HCT116 (cell line): ENCODE results near the gene MAGEE1. TPM values are rescaled to one million over a fixed set of nuclear protein-coding genes. Genes with fewer than 3 reads are reported as not detected.
A peak's percentile ranks its signal among the peaks of the same experiment; 100 is the strongest.

Experiments
- ATAC-seq: fragments of 200-7000 bp; cut with Tn5 transposase; 2 replicates; pipeline ENCODE4 v1.9.1; 2020; ENCODE audit warnings: mild to moderate bottlenecking, moderate library complexity
- BruUV-seq: library from RNA; stranded (reverse); fragments of 400-500 nt; replicated peaks from 2 replicates; lab custom pipeline; 2021; lab: Mats Ljungman, UMichigan
- CTCF ChIA-PET: fragments of 300-600 bp; sonication (Branson Sonifier 250); formaldehyde crosslinking; loops from one replicate; lab custom pipeline; 2021; ENCODE audit warnings: antibody characterized with exemption; lab: Charles Lee
- POLR2A ChIA-PET: fragments of 300-600, 350-600 bp; sonication (Branson Sonifier 250); formaldehyde crosslinking; loops from one replicate; lab custom pipeline; 2021; ENCODE audit warnings: antibody characterized with exemption; lab: Charles Lee
- RAD21 ChIA-PET, 2 experiments: fragments of 300-600 bp; sonication (Branson Sonifier 250); formaldehyde crosslinking; loops; one replicate each; lab custom pipeline; 2023; ENCODE audit warnings: low total read pairs in 2 of 2; ENCODE audit not compliant: uncharacterized antibody in 2 of 2, unreplicated experiment in 2 of 2, low non-redundant PET in 1 of 2; lab: Charles Lee
- DNase-seq: peaks from one replicate; pipeline ENCODE4 v3.0.0-alpha.2; 2010; ENCODE audit warnings: low read depth, low spot score
- H2AFZ ChIP-seq: fragments of 200-600 bp; shearing (Covaris generic), sonication (generic); 2 replicates; pipeline ENCODE4 v1.6.1; 2017; ENCODE audit warnings: low read depth, mixed run types, mixed read lengths, antibody characterized with exemption, low read length; ENCODE audit not compliant: poor library complexity, severe bottlenecking
- H3K27ac ChIP-seq: 2 replicates; pipeline ENCODE4 v1.5.1; 2012; ENCODE audit warnings: low read depth, low read length
- H3K27me3 ChIP-seq: fragments of 200-600 bp; sonication (generic); 2 replicates; pipeline ENCODE4 v1.6.1; 2016; ENCODE audit warnings: mixed run types, low read length, mixed read lengths; ENCODE audit not compliant: insufficient read depth
- H3K36me3 ChIP-seq, 2 experiments: fragments of 200-500 bp in 1 of 2; fragments of 200-600 bp in 1 of 2; sonication (Bioruptor generic) in 1 of 2; sonication (generic) in 1 of 2; 2 replicates each; pipeline versions ENCODE4 v1.5.1 to v1.6.1; 2014 to 2016; ENCODE audit warnings: low read length in 2 of 2, inconsistent platforms in 1 of 2, mixed read lengths in 1 of 2, mixed run types in 1 of 2; ENCODE audit not compliant: insufficient read depth in 2 of 2, control insufficient read depth in 1 of 2
- H3K4me1 ChIP-seq, 2 experiments: fragments of 200-600 bp in 1 of 2; sonication (generic) in 1 of 2; 2 replicates each; pipeline versions ENCODE4 v1.5.1 to v1.6.1; 2012 to 2017; ENCODE audit warnings: low read length in 2 of 2, inconsistent platforms in 1 of 2, mild to moderate bottlenecking in 1 of 2, mixed read lengths in 1 of 2, mixed run types in 1 of 2, moderate library complexity in 1 of 2; ENCODE audit not compliant: insufficient read depth in 2 of 2, control insufficient read depth in 1 of 2
- H3K4me2 ChIP-seq: fragments of 200-600 bp; sonication (generic); 2 replicates; pipeline ENCODE4 v1.6.1; 2017; ENCODE audit warnings: mixed run types, low read length, mixed read lengths
- H3K4me3 ChIP-seq, 2 experiments: fragments of 200-600 bp in 1 of 2; sonication (generic) in 1 of 2; replicated peaks in 1 of 2; 2 replicates each; pipeline ENCODE4 v1.5.1; 2011 to 2016; ENCODE audit warnings: low read length in 2 of 2, control low read depth in 1 of 2, low read depth in 1 of 2, mild to moderate bottlenecking in 1 of 2, mixed read lengths in 1 of 2, mixed run types in 1 of 2
- H3K79me2 ChIP-seq: fragments of 200-600 bp; sonication (generic); 2 replicates; pipeline ENCODE4 v1.6.1; 2017; ENCODE audit warnings: mild to moderate bottlenecking, mixed run types, low read length, moderate library complexity, mixed read lengths; ENCODE audit not compliant: insufficient read depth
- H3K9ac ChIP-seq: fragments of 200-600 bp; sonication (generic); 2 replicates; pipeline ENCODE4 v1.6.1; 2016; ENCODE audit warnings: low read length, mixed read lengths
- H3K9me2 ChIP-seq: fragments of 200-600 bp; sonication (generic), shearing (Covaris generic); 2 replicates; pipeline ENCODE4 v1.6.1; 2017; ENCODE audit warnings: mixed run types, mild to moderate bottlenecking, moderate library complexity; ENCODE audit not compliant: insufficient read depth
- H3K9me3 ChIP-seq, 2 experiments: fragments of 200-500 bp in 1 of 2; fragments of 200-600 bp in 1 of 2; sonication (Bioruptor generic) in 1 of 2; sonication (generic) in 1 of 2; 2 replicates each; pipeline ENCODE4 v1.6.1; 2014 to 2017; ENCODE audit warnings: low read length in 2 of 2, mixed read lengths in 2 of 2, inconsistent platforms in 1 of 2, low read depth in 1 of 2, mild to moderate bottlenecking in 1 of 2, mixed run types in 1 of 2, moderate library complexity in 1 of 2; ENCODE audit not compliant: control insufficient read depth in 1 of 2, insufficient read depth in 1 of 2
- H4K20me1 ChIP-seq: fragments of 200-600 bp; sonication (generic), shearing (Covaris generic); 2 replicates; pipeline ENCODE4 v1.6.1; 2017; ENCODE audit warnings: mixed run types, mild to moderate bottlenecking, moderate library complexity; ENCODE audit not compliant: insufficient read depth
- ATF3 ChIP-seq: IDR thresholded peaks from 2 replicates; pipeline ENCODE4 v1.6.1; 2012
- CBX3 ChIP-seq: IDR thresholded peaks from 2 replicates; pipeline ENCODE4 v1.6.1; 2012; ENCODE audit warnings: low read depth
- CEBPB ChIP-seq: IDR thresholded peaks from 2 replicates; pipeline ENCODE4 v1.6.1; 2012; ENCODE audit warnings: low read depth
- EGR1 ChIP-seq: IDR thresholded peaks from 2 replicates; pipeline ENCODE4 v1.6.1; 2012; ENCODE audit warnings: low read depth
- ELF1 ChIP-seq: IDR thresholded peaks from 2 replicates; pipeline ENCODE4 v1.6.1; 2012; ENCODE audit warnings: low read depth, borderline replicate concordance
- EZH2 ChIP-seq: fragments of 200-600 bp; sonication (generic); IDR thresholded peaks from 2 replicates; pipeline ENCODE4 v1.6.1; 2017; ENCODE audit warnings: antibody characterized with exemption, mixed run types
- EZH2phosphoT487 ChIP-seq: fragments of 200-600 bp; IDR thresholded peaks from 2 replicates; pipeline ENCODE4 v1.6.1; 2018; ENCODE audit warnings: antibody characterized with exemption, borderline replicate concordance
- JUND ChIP-seq: IDR thresholded peaks from 2 replicates; pipeline ENCODE4 v1.6.1; 2012
- MAX ChIP-seq: IDR thresholded peaks from 2 replicates; pipeline ENCODE4 v1.6.1; 2012
- POLR2A ChIP-seq: IDR thresholded peaks from 2 replicates; pipeline ENCODE4 v1.7.0; 2011; ENCODE audit warnings: borderline replicate concordance; ENCODE audit not compliant: insufficient read depth, insufficient read length; ENCODE audit errors: extremely low read depth
- POLR2AphosphoS5 ChIP-seq: IDR thresholded peaks from 2 replicates; pipeline ENCODE4 v1.6.1; 2011; ENCODE audit warnings: mild to moderate bottlenecking, low read depth, low read length, moderate library complexity
- SIN3A ChIP-seq: IDR thresholded peaks from 2 replicates; pipeline ENCODE4 v1.6.1; 2012; ENCODE audit warnings: low read depth
- SP1 ChIP-seq: IDR thresholded peaks from 2 replicates; pipeline ENCODE4 v1.6.1; 2012; ENCODE audit warnings: low read depth
- ZBTB33 ChIP-seq: IDR thresholded peaks from 2 replicates; pipeline ENCODE4 v1.6.1; 2011; ENCODE audit warnings: mild to moderate bottlenecking, low read length, moderate library complexity; ENCODE audit not compliant: insufficient replicate concordance; ENCODE audit errors: extremely low read depth
- ZFX ChIP-seq: fragments of 450-650 bp; IDR thresholded peaks from 2 replicates; pipeline ENCODE4 v1.6.1; 2017
- ZNF274 ChIP-seq: fragments of 200-500 bp; sonication (Bioruptor generic); IDR thresholded peaks from 2 replicates; pipeline ENCODE4 v1.6.1; 2014; ENCODE audit warnings: mild to moderate bottlenecking, low read depth, low read length, inconsistent platforms
- intact Hi-C: fragments of 100-400 bp; cut with micrococcal nuclease; formaldehyde crosslinking; loops from 2 replicates; pipeline ENCODE4 v1.10.0; 2022
- total RNA-seq: library from RNA; stranded (reverse); gene quantifications from one replicate; pipeline ENCODE4 v1.2.1, GENCODE V29; 2021; ENCODE audit not compliant: unreplicated experiment
- TF ChIP-seq, protein P1 (sequence below), 3 experiments: fragments of 200-600 bp in 1 of 3; sonication (generic) in 1 of 3; IDR thresholded peaks in 2 of 3; conservative IDR thresholded peaks in 1 of 3; 2 replicates each; pipeline ENCODE4 v1.5.1; 2012 to 2017; ENCODE audit warnings: low read depth in 2 of 3, low read length in 2 of 3, antibody characterized with exemption in 1 of 3, borderline replicate concordance in 1 of 3, control low read depth in 1 of 3, mild to moderate bottlenecking in 1 of 3, mixed read lengths in 1 of 3, mixed run types in 1 of 3, moderate library complexity in 1 of 3; ENCODE audit not compliant: insufficient read depth in 1 of 3

The MAGEE1 gene
- total RNA-seq, 1 experiment from 2014 or later: 2.2 TPM

DNA sequence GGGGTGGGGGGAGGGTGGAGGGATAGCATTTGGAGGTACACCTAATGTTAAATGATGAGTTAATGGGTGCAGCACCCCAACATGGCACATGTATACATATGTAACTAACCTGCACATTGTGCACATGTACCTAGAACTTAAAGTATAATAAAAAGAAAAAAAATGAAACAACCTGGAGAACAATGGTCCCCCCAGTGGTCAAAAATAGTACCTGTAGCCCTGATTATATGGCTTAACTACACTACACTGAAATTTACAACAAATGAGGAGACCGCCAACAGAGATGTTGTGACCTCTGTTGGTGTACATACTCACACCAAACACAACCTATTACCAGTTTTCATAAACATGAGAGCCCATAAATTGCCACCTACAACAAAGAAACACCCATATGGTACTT lies 7.3 kb upstream of the MAGEE1 start:
- TF ChIP-seq, protein P1, sequence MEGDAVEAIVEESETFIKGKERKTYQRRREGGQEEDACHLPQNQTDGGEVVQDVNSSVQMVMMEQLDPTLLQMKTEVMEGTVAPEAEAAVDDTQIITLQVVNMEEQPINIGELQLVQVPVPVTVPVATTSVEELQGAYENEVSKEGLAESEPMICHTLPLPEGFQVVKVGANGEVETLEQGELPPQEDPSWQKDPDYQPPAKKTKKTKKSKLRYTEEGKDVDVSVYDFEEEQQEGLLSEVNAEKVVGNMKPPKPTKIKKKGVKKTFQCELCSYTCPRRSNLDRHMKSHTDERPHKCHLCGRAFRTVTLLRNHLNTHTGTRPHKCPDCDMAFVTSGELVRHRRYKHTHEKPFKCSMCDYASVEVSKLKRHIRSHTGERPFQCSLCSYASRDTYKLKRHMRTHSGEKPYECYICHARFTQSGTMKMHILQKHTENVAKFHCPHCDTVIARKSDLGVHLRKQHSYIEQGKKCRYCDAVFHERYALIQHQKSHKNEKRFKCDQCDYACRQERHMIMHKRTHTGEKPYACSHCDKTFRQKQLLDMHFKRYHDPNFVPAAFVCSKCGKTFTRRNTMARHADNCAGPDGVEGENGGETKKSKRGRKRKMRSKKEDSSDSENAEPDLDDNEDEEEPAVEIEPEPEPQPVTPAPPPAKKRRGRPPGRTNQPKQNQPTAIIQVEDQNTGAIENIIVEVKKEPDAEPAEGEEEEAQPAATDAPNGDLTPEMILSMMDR (IDR thresholded peaks at IDR 0.05 in 2 of 3, conservative IDR thresholded peaks at IDR 0.05 in 1 of 3; ENCODE audit: borderline replicate concordance in 1 of 3, insufficient read depth in 1 of 3, low read depth in 2 of 3, low read length in 2 of 3): peak in 2 of 3 experiments; percentile 21 to 23; a peak in 2 of 6 replicates
- TF ChIP-seq POLR2AphosphoS5: no peak
- ATAC-seq (peak; percentile 54), DNase-seq (no peak)
- H3K27me3 ChIP-seq: no peaks in the 10 kb centered on the region
- POLR2A ChIA-PET: no interaction called here
- no peaks in the 10 kb centered on the region for H3K4me1 ChIP-seq
- CTCF ChIA-PET: no interaction called here
- H3K27ac ChIP-seq: no peak overlapping the region
- H3K4me2 ChIP-seq: no peak overlapping the region
- H3K4me3 ChIP-seq: no peak overlapping the region
- RAD21 ChIA-PET: no interaction called here
- H3K9me2 ChIP-seq: no peaks in the 10 kb centered on the region
- H3K9me3 ChIP-seq: no peaks in the 10 kb centered on the region
- no TSS peak for BruUV-seq
- H2AFZ ChIP-seq: no peak overlapping the region
- no peaks in the 10 kb centered on the region for H4K20me1 ChIP-seq
- H3K36me3 ChIP-seq: no peaks in the 10 kb centered on the region
- no peaks in the 10 kb centered on the region for H3K79me2 ChIP-seq
- intact Hi-C loops: no loop called here
- no peak overlapping the region for H3K9ac ChIP-seq

- DNase-seq (no peak), ATAC-seq (peak; percentile 51)
- H3K36me3 ChIP-seq: no peaks in the 10 kb centered on the region
- no TSS peak for BruUV-seq
- no peaks in the 10 kb centered on the region for H3K79me2 ChIP-seq
- intact Hi-C loops: no loop called here
- no peak overlapping the region for H3K27ac ChIP-seq
- no peaks in the 10 kb centered on the region for H3K9me3 ChIP-seq
- H2AFZ ChIP-seq: no peak overlapping the region
- ChIA-PET RAD21 (no interaction called here), POLR2A (no interaction called here), CTCF (no interaction called here)
- peak overlapping the region; percentile 74 for H3K4me2 ChIP-seq
- peak overlapping the region; percentile 53 to 62 for H3K4me3 ChIP-seq
- no peaks in the 10 kb centered on the region for H3K27me3 ChIP-seq
- H3K4me1 ChIP-seq: peaks cover 0 to 5% of the 10 kb centered on the region in 2 experiments; a peak in 1 of 4 replicates
- H3K9me2 ChIP-seq: no peaks in the 10 kb centered on the region
- peak overlapping the region; percentile 48 for H3K9ac ChIP-seq
- no peaks in the 10 kb centered on the region for H4K20me1 ChIP-seq
- no peak for TF ChIP-seq ZFX
- no peak for TF ChIP-seq EZH2phosphoT487
- no peak for TF ChIP-seq SP1
- TF ChIP-seq EGR1: no peak
- TF ChIP-seq ZNF274: no peak
- no peak for TF ChIP-seq ZBTB33
- no peak for TF ChIP-seq EZH2
- TF ChIP-seq JUND: no peak
- no peak for TF ChIP-seq ELF1
- TF ChIP-seq MAX: no peak
- no peak for TF ChIP-seq CEBPB
- no peak for TF ChIP-seq ATF3
- TF ChIP-seq POLR2A: no peak
- TF ChIP-seq SIN3A: no peak
- no peak for TF ChIP-seq CBX3
These were observed 977 bp downstream of the MAGEE1 start for GRCh38 chrX:76428243-76429130.
